A549 treated with AZD9567 at 1 μM for 4 hours (cell line): ENCODE results near the gene KCNK17. TPM values are rescaled to one million over a fixed set of nuclear protein-coding genes. Genes with fewer than 3 reads are reported as not detected.

ENCODE experiments used
- total RNA-seq: library from RNA; stranded (reverse); fragments of 200-300 nt; extraction: Qiagen RNA extraction; gene quantifications from 5 replicates; pipeline ENCODE4 v1.2.3, GENCODE V29; 2022; ENCODE audit not compliant: insufficient read depth

Gene KCNK17, protein sequence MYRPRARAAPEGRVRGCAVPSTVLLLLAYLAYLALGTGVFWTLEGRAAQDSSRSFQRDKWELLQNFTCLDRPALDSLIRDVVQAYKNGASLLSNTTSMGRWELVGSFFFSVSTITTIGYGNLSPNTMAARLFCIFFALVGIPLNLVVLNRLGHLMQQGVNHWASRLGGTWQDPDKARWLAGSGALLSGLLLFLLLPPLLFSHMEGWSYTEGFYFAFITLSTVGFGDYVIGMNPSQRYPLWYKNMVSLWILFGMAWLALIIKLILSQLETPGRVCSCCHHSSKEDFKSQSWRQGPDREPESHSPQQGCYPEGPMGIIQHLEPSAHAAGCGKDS
- not detected in 5 replicates for total RNA-seq

DNA sequence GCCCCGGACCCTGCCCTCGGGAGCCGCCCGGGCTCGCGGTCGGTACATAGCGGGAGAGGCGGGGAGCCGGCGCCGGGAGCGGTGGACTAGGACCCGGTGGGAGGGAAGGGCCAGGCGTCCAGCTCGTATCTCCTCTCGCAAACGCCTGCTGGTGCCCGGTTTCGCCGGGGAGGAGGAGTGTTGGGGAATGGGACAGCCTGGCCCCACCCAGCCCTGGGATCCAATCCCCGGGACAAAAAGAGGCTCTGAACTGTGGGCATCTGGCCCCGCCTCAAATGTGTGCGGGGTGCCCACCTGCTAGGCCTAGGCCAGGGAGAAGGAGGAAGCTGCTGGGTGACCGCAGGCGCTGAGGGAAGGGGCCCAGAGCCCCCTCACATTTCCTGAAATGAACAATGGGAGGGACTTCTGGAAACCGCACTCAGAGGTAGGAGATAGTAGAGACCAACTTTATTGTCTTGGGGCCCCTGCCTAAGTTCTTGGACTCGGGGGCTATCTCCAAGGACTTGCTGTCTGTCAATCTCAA is at the start of gene KCNK17:
Gene KCNK17 (minus strand): TSS at position 147 of the 523 bp plus-strand sequence. CDS start 99 bp downstream, at position 48.

DNA sequence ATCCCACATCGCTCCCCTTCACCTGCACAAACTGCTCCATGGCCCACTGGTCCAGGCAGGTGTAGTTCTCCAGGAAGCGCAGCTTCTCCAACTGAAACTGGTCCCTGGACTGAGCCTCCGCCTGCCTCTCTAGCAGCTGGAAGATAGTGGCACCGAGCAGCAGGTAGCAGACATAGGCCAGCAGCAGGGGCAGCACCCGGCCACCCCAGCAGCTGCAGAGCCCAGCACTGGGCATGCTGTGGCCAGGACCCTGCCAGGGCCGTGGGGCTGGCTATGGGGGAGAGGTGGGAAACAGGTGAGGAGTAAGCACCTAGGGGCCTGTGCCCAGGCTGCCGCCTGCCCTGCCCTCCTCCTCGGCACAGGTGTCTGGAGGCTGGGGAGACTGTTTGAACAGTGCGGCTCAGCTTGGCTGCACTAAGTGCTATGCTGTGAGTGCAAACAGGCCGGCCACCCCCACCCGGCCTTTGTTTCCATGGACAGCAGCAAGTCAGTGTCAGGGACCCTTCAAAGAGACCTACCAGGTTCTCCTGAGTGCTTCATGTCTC is 8.2 kb upstream of the KCNK17 start, which contains the start of gene KCNK16:
Gene KCNK16 (minus strand): TSS at position 397 of the 545 bp plus-strand sequence. CDS start 162 bp downstream, at position 235.

Other genes with a start within 250 kb of the KCNK17 start
- 3.9 to 6.8 TPM (median 6.1 TPM) in 5 replicates for gene SAYSD1, start 199.2 kb downstream of the KCNK17 start, total RNA-seq
- gene KCNK5, start 84.9 kb downstream of the KCNK17 start, total RNA-seq, result 1.2 to 1.5 TPM (median 1.3 TPM) in 5 replicates
- gene KCNK16, start 8.3 kb upstream of the KCNK17 start, total RNA-seq, result not detected in 5 replicates